ENCODE results near the gene OSBPL1A.
A peak's percentile ranks its signal among the peaks of the same experiment; 100 is the strongest.

OSBPL1A gene

DNA sequence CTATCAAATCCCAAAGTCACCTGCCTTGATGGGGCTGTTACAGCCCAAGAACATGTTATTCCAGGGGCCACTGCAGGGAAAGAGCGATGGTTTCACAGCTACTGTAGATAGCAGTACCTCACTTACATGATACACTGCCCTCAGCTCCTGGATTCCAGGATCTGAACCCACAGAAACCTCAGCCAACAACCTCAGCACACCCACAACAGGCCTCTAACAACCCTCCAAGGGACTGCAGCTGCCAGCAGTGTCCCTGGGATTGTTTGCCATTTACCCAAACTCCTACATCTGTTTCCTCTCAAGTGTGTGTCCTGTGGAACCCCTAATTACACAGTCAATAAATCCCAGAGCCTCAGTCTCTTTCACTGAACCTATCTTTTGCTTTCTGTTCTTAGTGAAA lies 28.2 kb downstream of the OSBPL1A start:
- H3K9me3 ChIP-seq (ENCODE audit: severe bottlenecking), result no peaks in the 10 kb centered on the region
- DNase-seq (ENCODE audit: low spot score) (no peak), ATAC-seq (ENCODE audit: low read depth) (no peak)
- H3K27ac ChIP-seq (ENCODE audit: poor library complexity, severe bottlenecking), result no peak overlapping the region
- no peaks in the 10 kb centered on the region for H3K36me3 ChIP-seq (ENCODE audit: low read depth)
- H3K4me1 ChIP-seq (ENCODE audit: insufficient read depth, poor library complexity, severe bottlenecking), result peaks cover 6% of the 10 kb centered on the region
- no peak overlapping the region for H3K4me3 ChIP-seq (ENCODE audit: severe bottlenecking)
- TF ChIP-seq, protein P1, sequence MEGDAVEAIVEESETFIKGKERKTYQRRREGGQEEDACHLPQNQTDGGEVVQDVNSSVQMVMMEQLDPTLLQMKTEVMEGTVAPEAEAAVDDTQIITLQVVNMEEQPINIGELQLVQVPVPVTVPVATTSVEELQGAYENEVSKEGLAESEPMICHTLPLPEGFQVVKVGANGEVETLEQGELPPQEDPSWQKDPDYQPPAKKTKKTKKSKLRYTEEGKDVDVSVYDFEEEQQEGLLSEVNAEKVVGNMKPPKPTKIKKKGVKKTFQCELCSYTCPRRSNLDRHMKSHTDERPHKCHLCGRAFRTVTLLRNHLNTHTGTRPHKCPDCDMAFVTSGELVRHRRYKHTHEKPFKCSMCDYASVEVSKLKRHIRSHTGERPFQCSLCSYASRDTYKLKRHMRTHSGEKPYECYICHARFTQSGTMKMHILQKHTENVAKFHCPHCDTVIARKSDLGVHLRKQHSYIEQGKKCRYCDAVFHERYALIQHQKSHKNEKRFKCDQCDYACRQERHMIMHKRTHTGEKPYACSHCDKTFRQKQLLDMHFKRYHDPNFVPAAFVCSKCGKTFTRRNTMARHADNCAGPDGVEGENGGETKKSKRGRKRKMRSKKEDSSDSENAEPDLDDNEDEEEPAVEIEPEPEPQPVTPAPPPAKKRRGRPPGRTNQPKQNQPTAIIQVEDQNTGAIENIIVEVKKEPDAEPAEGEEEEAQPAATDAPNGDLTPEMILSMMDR (IDR thresholded peaks at IDR 0.05; ENCODE audit: poor library complexity, severe bottlenecking), result no peak
- H3K27me3 ChIP-seq (ENCODE audit: insufficient read depth, poor library complexity, severe bottlenecking), result no peaks in the 10 kb centered on the region

DNA sequence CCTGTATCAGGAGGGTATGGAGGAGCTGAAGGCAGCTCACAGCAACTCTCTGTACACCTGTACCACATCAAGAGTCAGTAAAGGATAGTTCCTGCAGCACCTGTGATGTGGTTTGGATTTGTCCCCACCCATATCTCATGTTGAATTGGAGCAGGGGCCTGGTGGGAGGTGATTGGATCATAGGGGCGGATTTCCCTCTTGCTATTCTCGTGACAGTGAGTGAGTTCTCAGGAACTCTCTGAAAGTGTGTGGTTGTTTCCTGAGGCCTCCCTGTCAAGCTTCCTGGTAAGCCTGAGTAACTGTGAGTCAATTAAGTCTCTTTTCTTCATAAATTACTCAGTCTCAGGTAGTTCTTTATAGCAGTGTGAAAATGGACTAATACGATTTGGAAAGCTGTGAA lies 28.9 kb downstream of the OSBPL1A start:
- peaks cover 5% of the 10 kb centered on the region for H3K4me1 ChIP-seq (ENCODE audit: insufficient read depth, poor library complexity, severe bottlenecking)
- no peaks in the 10 kb centered on the region for H3K9me3 ChIP-seq (ENCODE audit: severe bottlenecking)
- no peaks in the 10 kb centered on the region for H3K27me3 ChIP-seq (ENCODE audit: insufficient read depth, poor library complexity, severe bottlenecking)
- H3K27ac ChIP-seq (ENCODE audit: poor library complexity, severe bottlenecking), result no peak overlapping the region
- H3K4me3 ChIP-seq (ENCODE audit: severe bottlenecking), result no peak overlapping the region
- ATAC-seq (ENCODE audit: low read depth), result no peak
- no peak for DNase-seq (ENCODE audit: low spot score)
- no peaks in the 10 kb centered on the region for H3K36me3 ChIP-seq (ENCODE audit: low read depth)
- TF ChIP-seq, protein P1 (IDR thresholded peaks at IDR 0.05; ENCODE audit: poor library complexity, severe bottlenecking), result no peak

DNA sequence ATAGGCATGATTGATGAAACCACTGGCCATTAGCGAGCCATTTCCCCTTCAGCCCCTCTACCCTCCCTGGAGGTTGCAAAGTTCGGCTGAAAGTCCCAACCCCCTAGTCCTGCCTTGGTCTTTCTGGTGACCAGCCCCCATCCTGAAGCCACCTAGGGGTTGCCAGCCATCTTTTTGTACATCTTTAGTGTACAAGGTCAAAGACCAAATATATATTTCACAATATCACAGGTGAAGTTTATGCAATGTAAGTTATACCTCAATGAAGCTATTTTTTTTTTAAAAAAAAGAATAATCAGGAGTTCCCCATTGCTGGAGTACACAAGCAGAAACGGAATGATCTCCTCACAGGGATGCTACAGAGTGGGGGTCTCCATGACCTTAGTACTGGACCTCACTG lies 31.3 kb downstream of the OSBPL1A start:
- H3K9me3 ChIP-seq (ENCODE audit: severe bottlenecking), result no peaks in the 10 kb centered on the region
- H3K36me3 ChIP-seq (ENCODE audit: low read depth), result no peaks in the 10 kb centered on the region
- no peak for DNase-seq (ENCODE audit: low spot score)
- ATAC-seq (ENCODE audit: low read depth), result no peak
- no peaks in the 10 kb centered on the region for H3K4me1 ChIP-seq (ENCODE audit: insufficient read depth, poor library complexity, severe bottlenecking)
- TF ChIP-seq, protein P1 (IDR thresholded peaks at IDR 0.05; ENCODE audit: poor library complexity, severe bottlenecking), result no peak
- H3K27ac ChIP-seq (ENCODE audit: poor library complexity, severe bottlenecking), result no peak overlapping the region
- H3K4me3 ChIP-seq (ENCODE audit: severe bottlenecking), result no peak overlapping the region
- H3K27me3 ChIP-seq (ENCODE audit: insufficient read depth, poor library complexity, severe bottlenecking), result no peaks in the 10 kb centered on the region

DNA sequence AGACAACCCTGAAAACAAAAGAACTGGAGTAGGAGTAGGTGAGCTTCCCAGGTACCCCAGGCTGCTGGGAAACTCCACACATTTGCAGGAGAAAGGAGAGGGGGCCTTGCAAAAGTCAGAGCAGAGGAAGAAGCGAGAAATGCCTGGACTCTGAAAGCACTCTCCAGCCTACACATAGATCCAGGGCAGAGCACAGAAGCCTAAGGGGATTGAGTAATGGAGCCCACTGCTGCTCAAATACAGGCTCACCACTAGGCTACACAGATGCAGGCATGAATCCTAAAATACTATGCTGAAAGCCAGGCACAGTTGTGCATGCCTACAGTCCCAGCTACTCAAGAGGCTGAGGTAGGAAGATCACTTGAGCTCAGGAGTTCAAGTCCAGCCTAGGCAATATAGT lies 33.4 kb downstream of the OSBPL1A start:
- Histone ChIP-seq H3K4me1 (ENCODE audit: insufficient read depth, poor library complexity, severe bottlenecking) (no peaks in the 10 kb centered on the region), H3K36me3 (ENCODE audit: low read depth) (no peaks in the 10 kb centered on the region), H3K4me3 (ENCODE audit: severe bottlenecking) (no peak overlapping the region), H3K27ac (ENCODE audit: poor library complexity, severe bottlenecking) (no peak overlapping the region), H3K9me3 (ENCODE audit: severe bottlenecking) (no peaks in the 10 kb centered on the region), H3K27me3 (ENCODE audit: insufficient read depth, poor library complexity, severe bottlenecking) (no peaks in the 10 kb centered on the region)
- ATAC-seq (ENCODE audit: low read depth) (no peak), DNase-seq (ENCODE audit: low spot score) (no peak)
- TF ChIP-seq, protein P1 (IDR thresholded peaks at IDR 0.05; ENCODE audit: poor library complexity, severe bottlenecking), result no peak

DNA sequence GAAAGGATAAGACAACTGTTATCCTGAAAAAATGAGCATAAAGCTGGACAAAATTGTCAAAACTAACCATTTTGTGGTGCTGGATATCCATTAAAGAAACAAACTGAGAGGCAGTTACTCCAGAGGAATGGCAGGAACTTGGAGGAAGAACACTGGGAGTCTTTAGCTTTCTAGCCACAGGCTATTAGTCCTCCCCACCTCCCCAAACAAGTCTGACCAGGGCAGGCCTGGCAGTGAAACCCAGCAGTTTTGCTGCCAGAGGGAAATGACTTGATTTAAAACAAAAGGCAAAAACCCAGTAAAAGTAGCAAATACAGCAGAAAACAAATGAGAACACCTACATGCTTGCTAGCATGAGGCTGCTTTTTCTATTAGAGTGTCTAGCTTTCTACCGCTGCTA lies 34.9 kb downstream of the OSBPL1A start:
- ATAC-seq (ENCODE audit: low read depth), result peak; percentile 33; the same call in 1 of the 3 replicates
- Histone ChIP-seq H3K36me3 (ENCODE audit: low read depth) (no peaks in the 10 kb centered on the region), H3K4me1 (ENCODE audit: insufficient read depth, poor library complexity, severe bottlenecking) (no peaks in the 10 kb centered on the region), H3K4me3 (ENCODE audit: severe bottlenecking) (no peak overlapping the region), H3K27ac (ENCODE audit: poor library complexity, severe bottlenecking) (no peak overlapping the region), H3K9me3 (ENCODE audit: severe bottlenecking) (no peaks in the 10 kb centered on the region), H3K27me3 (ENCODE audit: insufficient read depth, poor library complexity, severe bottlenecking) (no peaks in the 10 kb centered on the region)
- DNase-seq (ENCODE audit: low spot score), result no peak
- TF ChIP-seq, protein P1 (IDR thresholded peaks at IDR 0.05; ENCODE audit: poor library complexity, severe bottlenecking), result no peak
